HUES6 (cell line): Measurements from ENCODE around the gene CKAP2L.
"Not testable (repeated sequence)": the region's sequence is repeated elsewhere in the genome, so short reads cannot be mapped to it uniquely, and the experiment has no call there.

Source experiments
- H3K27ac ChIP-seq: 2 replicates; pipeline ENCODE4 v1.7.0; 2013; ENCODE audit warnings: low read depth, mild to moderate bottlenecking, low read length, inconsistent platforms
- H3K27me3 ChIP-seq: 2 replicates; pipeline ENCODE4 v1.6.1; 2013; ENCODE audit warnings: low read length; ENCODE audit not compliant: control insufficient read depth, insufficient read depth
- H3K36me3 ChIP-seq: 2 replicates; pipeline ENCODE4 v1.6.1; 2013; ENCODE audit warnings: low read length; ENCODE audit not compliant: control insufficient read depth, insufficient read depth
- H3K4me1 ChIP-seq: 2 replicates; pipeline ENCODE4 v1.6.1; 2013; ENCODE audit warnings: low read length; ENCODE audit not compliant: control insufficient read depth, insufficient read depth
- H3K4me3 ChIP-seq: 2 replicates; pipeline ENCODE4 v1.5.1; 2013; ENCODE audit warnings: low read depth, low read length
- H3K9ac ChIP-seq: one replicate; pipeline ENCODE4 v1.6.1; 2013; ENCODE audit warnings: mild to moderate bottlenecking, low read length
- H3K9me3 ChIP-seq: 2 replicates; pipeline ENCODE4 v1.6.1; 2013; ENCODE audit warnings: low read depth, low read length; ENCODE audit not compliant: control insufficient read depth, insufficient read depth

CKAP2L gene

GRCh38 chr2:112714331-112714730 lies 50.1 kb downstream of the CKAP2L start:
- Histone ChIP-seq H3K4me3 (no peak overlapping the region), H3K27me3 (no peaks in the 10 kb centered on the region), H3K9ac (no peak overlapping the region), H3K36me3 (no peaks in the 10 kb centered on the region), H3K9me3 (no peaks in the 10 kb centered on the region), H3K4me1 (no peaks in the 10 kb centered on the region; the same call in 1 of the 2 replicates), H3K27ac (no peak overlapping the region)

- Histone ChIP-seq H3K9me3 (no peaks in the 10 kb centered on the region), H3K27me3 (no peaks in the 10 kb centered on the region), H3K9ac (no peak overlapping the region), H3K4me1 (no peaks in the 10 kb centered on the region; the same call in 1 of the 2 replicates), H3K4me3 (no peak overlapping the region), H3K36me3 (no peaks in the 10 kb centered on the region), H3K27ac (no peak overlapping the region)
Measured at GRCh38 chr2:112713926-112714325, 50.5 kb downstream of the CKAP2L start.

GRCh38 chr2:112713585-112713925 lies 50.9 kb downstream of the CKAP2L start:
- H3K9ac ChIP-seq: no peak overlapping the region
- no peaks in the 10 kb centered on the region for H3K27me3 ChIP-seq
- no peaks in the 10 kb centered on the region for H3K36me3 ChIP-seq
- no peak overlapping the region for H3K4me3 ChIP-seq
- H3K9me3 ChIP-seq: no peaks in the 10 kb centered on the region
- no peak overlapping the region for H3K27ac ChIP-seq
- no peaks in the 10 kb centered on the region; the same call in 1 of the 2 replicates for H3K4me1 ChIP-seq

- Histone ChIP-seq H3K4me1 (no peaks in the 10 kb centered on the region; the same call in 1 of the 2 replicates), H3K36me3 (no peaks in the 10 kb centered on the region), H3K9me3 (no peaks in the 10 kb centered on the region), H3K27me3 (no peaks in the 10 kb centered on the region), H3K27ac (no peak overlapping the region), H3K4me3 (no peak overlapping the region), H3K9ac (no peak overlapping the region)
Measured at GRCh38 chr2:112712903-112713584, 51.4 kb downstream of the CKAP2L start.

GRCh38 chr2:112712465-112712864 lies 51.9 kb downstream of the CKAP2L start:
- Histone ChIP-seq H3K9ac (no peak overlapping the region), H3K36me3 (no peaks in the 10 kb centered on the region), H3K9me3 (no peaks in the 10 kb centered on the region), H3K27ac (no peak overlapping the region), H3K4me1 (no peaks in the 10 kb centered on the region; the same call in 1 of the 2 replicates), H3K27me3 (no peaks in the 10 kb centered on the region), H3K4me3 (no peak overlapping the region)

- H3K36me3 ChIP-seq: no peaks in the 10 kb centered on the region
- H3K4me3 ChIP-seq: no peak overlapping the region
- no peaks in the 10 kb centered on the region for H3K27me3 ChIP-seq
- H3K9ac ChIP-seq: no peak overlapping the region
- no peak overlapping the region for H3K27ac ChIP-seq
- no peaks in the 10 kb centered on the region for H3K9me3 ChIP-seq
- no peaks in the 10 kb centered on the region; the same call in 1 of the 2 replicates for H3K4me1 ChIP-seq
Measured at GRCh38 chr2:112710956-112711750, 53.3 kb downstream of the CKAP2L start.

GRCh38 chr2:112709703-112710102 lies 54.7 kb downstream of the CKAP2L start:
- H3K36me3 ChIP-seq: no peaks in the 10 kb centered on the region
- H3K9me3 ChIP-seq: no peaks in the 10 kb centered on the region
- no peaks in the 10 kb centered on the region; the same call in 1 of the 2 replicates for H3K4me1 ChIP-seq
- H3K9ac ChIP-seq: no peak overlapping the region
- no peak overlapping the region for H3K27ac ChIP-seq
- no peaks in the 10 kb centered on the region for H3K27me3 ChIP-seq
- H3K4me3 ChIP-seq: no peak overlapping the region

- Histone ChIP-seq H3K27me3 (no peaks in the 10 kb centered on the region), H3K9me3 (no peaks in the 10 kb centered on the region), H3K4me3 (no peak overlapping the region), H3K27ac (no peak overlapping the region), H3K4me1 (no peaks in the 10 kb centered on the region; the same call in 1 of the 2 replicates), H3K36me3 (no peaks in the 10 kb centered on the region), H3K9ac (no peak overlapping the region)
Measured at GRCh38 chr2:112708968-112709367, 55.4 kb downstream of the CKAP2L start.

- H3K27me3 ChIP-seq, H3K4me3 ChIP-seq, H3K36me3 ChIP-seq, H3K4me1 ChIP-seq, H3K27ac ChIP-seq, H3K9me3 ChIP-seq, H3K9ac ChIP-seq: not testable (repeated sequence)
Measured at GRCh38 chr2:112706947-112707346, 57.5 kb downstream of the CKAP2L start.

- no peaks in the 10 kb centered on the region for H3K36me3 ChIP-seq
- no peak overlapping the region for H3K4me3 ChIP-seq
- no peak overlapping the region for H3K9ac ChIP-seq
- H3K9me3 ChIP-seq: no peaks in the 10 kb centered on the region
- H3K27me3 ChIP-seq: no peaks in the 10 kb centered on the region
- H3K4me1 ChIP-seq: no peaks in the 10 kb centered on the region; the same call in 1 of the 2 replicates
- no peak overlapping the region for H3K27ac ChIP-seq
Measured at GRCh38 chr2:112706170-112706664, 58.2 kb downstream of the CKAP2L start.

- H3K36me3 ChIP-seq: no peaks in the 10 kb centered on the region
- H3K4me1 ChIP-seq: no peaks in the 10 kb centered on the region; the same call in 1 of the 2 replicates
- H3K4me3 ChIP-seq: no peak overlapping the region
- H3K9me3 ChIP-seq: no peaks in the 10 kb centered on the region
- no peak overlapping the region for H3K9ac ChIP-seq
- H3K27me3 ChIP-seq: no peaks in the 10 kb centered on the region
- no peak overlapping the region for H3K27ac ChIP-seq
Measured at GRCh38 chr2:112705575-112705974, 58.8 kb downstream of the CKAP2L start.
